Neuronal stem cell (in vitro differentiated cells): ENCODE measurements around the gene POMGNT1.

Source experiments
- DNase-seq: peaks from one replicate; pipeline ENCODE4 v3.0.0-alpha.2; 2013; ENCODE audit warnings: low spot score
- H2AFZ ChIP-seq: one replicate; pipeline ENCODE4 v1.6.1; 2013; ENCODE audit warnings: mild to moderate bottlenecking, low read length, inconsistent platforms
- H2AK5ac ChIP-seq: 2 replicates; pipeline ENCODE4 v1.6.1; 2013; ENCODE audit warnings: low read depth, mild to moderate bottlenecking, inconsistent platforms, low read length, moderate library complexity, mixed read lengths
- H2BK120ac ChIP-seq: 2 replicates; pipeline ENCODE4 v1.6.1; 2013; ENCODE audit warnings: low read depth, mild to moderate bottlenecking, inconsistent platforms, low read length, moderate library complexity, mixed read lengths
- H2BK12ac ChIP-seq: one replicate; pipeline ENCODE4 v1.6.1; 2013; ENCODE audit warnings: low read length, inconsistent platforms
- H2BK15ac ChIP-seq: 2 replicates; pipeline ENCODE4 v1.6.1; 2013; ENCODE audit warnings: mild to moderate bottlenecking, low read length, inconsistent platforms, mixed read lengths
- H2BK5ac ChIP-seq: one replicate; pipeline ENCODE4 v1.6.1; 2013; ENCODE audit warnings: inconsistent platforms, mild to moderate bottlenecking, low read length, moderate library complexity
- H3K14ac ChIP-seq: one replicate; pipeline ENCODE4 v1.6.1; 2013; ENCODE audit warnings: low read length, inconsistent platforms
- H3K18ac ChIP-seq: 2 replicates; pipeline ENCODE4 v1.6.1; 2013; ENCODE audit warnings: low read length, inconsistent platforms
- H3K23ac ChIP-seq: 2 replicates; pipeline ENCODE4 v1.6.1; 2013; ENCODE audit warnings: low read depth, mild to moderate bottlenecking, mixed read lengths, low read length, inconsistent platforms; ENCODE audit not compliant: poor library complexity
- H3K27ac ChIP-seq: replicated peaks from 3 replicates; pipeline ENCODE4 v1.5.1; 2013; ENCODE audit warnings: low read length, inconsistent platforms
- H3K27me3 ChIP-seq, 3 experiments: 2 replicates each; pipeline ENCODE4 v1.6.1; 2013; ENCODE audit warnings: low read length in 3 of 3, mild to moderate bottlenecking in 2 of 3, inconsistent platforms in 1 of 3, low read depth in 1 of 3, mixed read lengths in 1 of 3, moderate library complexity in 1 of 3; ENCODE audit not compliant: control insufficient read depth in 3 of 3, insufficient read depth in 3 of 3
- H3K36me3 ChIP-seq, 2 donors: replicated peaks in 1 of 2; 2 replicates each; pipeline ENCODE4 v1.6.1; 2013; ENCODE audit warnings: low read length in 2 of 2; ENCODE audit not compliant: control insufficient read depth in 2 of 2, insufficient read depth in 2 of 2
- H3K4ac ChIP-seq: 2 replicates; pipeline ENCODE4 v1.6.1; 2013; ENCODE audit warnings: inconsistent platforms, mild to moderate bottlenecking, low read length, moderate library complexity
- H3K4me1 ChIP-seq, 2 donors: 1 replicate in 1 of 2; 2 replicates in 1 of 2; pipeline ENCODE4 v1.6.1; 2013; ENCODE audit warnings: low read length in 2 of 2, low read depth in 1 of 2; ENCODE audit not compliant: control insufficient read depth in 2 of 2, insufficient read depth in 1 of 2
- H3K4me2 ChIP-seq: one replicate; pipeline ENCODE4 v1.6.1; 2013; ENCODE audit warnings: mild to moderate bottlenecking, low read length, inconsistent platforms; ENCODE audit not compliant: insufficient read depth, poor library complexity, severe bottlenecking
- H3K4me3 ChIP-seq, 2 donors: 2 replicates each; pipeline ENCODE4 v1.5.1; 2013; ENCODE audit warnings: low read length in 2 of 2, mild to moderate bottlenecking in 2 of 2, inconsistent platforms in 1 of 2, moderate library complexity in 1 of 2
- H3K79me1 ChIP-seq: one replicate; pipeline ENCODE4 v1.6.1; 2013; ENCODE audit warnings: low read depth, mild to moderate bottlenecking, inconsistent platforms, low read length, moderate library complexity
- H3K9ac ChIP-seq: one replicate; pipeline ENCODE4 v1.6.1; 2013; ENCODE audit warnings: mild to moderate bottlenecking, low read depth, low read length, inconsistent platforms; ENCODE audit not compliant: poor library complexity
- H3K9me3 ChIP-seq, 2 donors: replicated peaks in 1 of 2; 2 replicates each; pipeline versions ENCODE3 to v1.6.1; 2013; ENCODE audit warnings: low read length in 2 of 2, mild to moderate bottlenecking in 2 of 2, inconsistent platforms in 1 of 2, low read depth in 1 of 2, mixed read lengths in 1 of 2, moderate library complexity in 1 of 2; ENCODE audit not compliant: control insufficient read depth in 2 of 2, insufficient read depth in 1 of 2
- H4K8ac ChIP-seq: one replicate; pipeline ENCODE4 v1.6.1; 2013; ENCODE audit warnings: low read depth, mild to moderate bottlenecking, inconsistent platforms, low read length, moderate library complexity
- H4K91ac ChIP-seq: one replicate; pipeline ENCODE4 v1.6.1; 2013; ENCODE audit warnings: low read length, low read depth, mild to moderate bottlenecking, inconsistent platforms; ENCODE audit not compliant: poor library complexity
- WGBS, 2 donors: extraction: QIAGEN DNeasy Blood & Tissue Kit; methylation state at CpG; one replicate each; pipeline ENCODE4 v1.1.7; 2013; ENCODE audit warnings: missing lambda C conversion rate in 2 of 2, mixed read lengths in 1 of 2; ENCODE audit not compliant: insufficient read length in 2 of 2, insufficient replicate concordance in 1 of 2; ENCODE audit errors: extremely low coverage in 2 of 2; 5-methylcytosine and 5-hydroxymethylcytosine counted together

The POMGNT1 gene

GRCh38 chr1:46172321-46172720, 25.9 kb downstream of the POMGNT1 start:
- H3K36me3 ChIP-seq, result no peaks in the 10 kb centered on the region
- H3K4me1 ChIP-seq, result peaks cover 7 to 18% of the 10 kb centered on the region in 2 donors
- H2BK12ac ChIP-seq, result no peak overlapping the region
- H3K27me3 ChIP-seq, result peaks cover 0 to 31% (median 5%) of the 10 kb centered on the region in 3 experiments
- H3K23ac ChIP-seq, result no peak overlapping the region
- no peak overlapping the region for H3K27ac ChIP-seq
- no peaks in the 10 kb centered on the region for H3K9me3 ChIP-seq
- H3K18ac ChIP-seq, result no peak overlapping the region
- no peak overlapping the region for H3K4me3 ChIP-seq
- no peak overlapping the region for H3K9ac ChIP-seq
- no peak overlapping the region for H2BK5ac ChIP-seq
- no peak overlapping the region for H2BK15ac ChIP-seq
- H3K4me2 ChIP-seq, result no peak overlapping the region
- no peaks in the 10 kb centered on the region for H3K79me1 ChIP-seq
- H2AFZ ChIP-seq, result no peak overlapping the region
- H3K14ac ChIP-seq, result no peak overlapping the region
- H4K91ac ChIP-seq, result no peak overlapping the region
- WGBS, 2 donors, result no CpG with 5 or more reads among the region's 4 CpGs
- H2BK120ac ChIP-seq, result no peak overlapping the region
- no peak overlapping the region for H3K4ac ChIP-seq
- no peak for DNase-seq
- H4K8ac ChIP-seq, result no peak overlapping the region
- H2AK5ac ChIP-seq, result no peak overlapping the region

- Histone ChIP-seq H3K4ac (no peak overlapping the region), H3K14ac (peak overlapping the region; percentile 5), H2BK120ac (no peak overlapping the region), H3K18ac (peak overlapping the region; percentile 7), H3K4me1 (peaks cover 7 to 21% of the 10 kb centered on the region in 2 donors), H3K27ac (no peak overlapping the region), H2BK12ac (no peak overlapping the region), H3K79me1 (no peaks in the 10 kb centered on the region), H3K27me3 (peaks cover 0 to 33% (median 9%) of the 10 kb centered on the region in 3 experiments), H4K8ac (no peak overlapping the region), H3K4me2 (no peak overlapping the region), H2AFZ (no peak overlapping the region), H4K91ac (no peak overlapping the region), H3K9ac (no peak overlapping the region), H2BK5ac (peak overlapping the region; percentile 19), H3K36me3 (no peaks in the 10 kb centered on the region), H3K9me3 (no peaks in the 10 kb centered on the region), H3K4me3 (no peak overlapping the region), H2BK15ac (no peak overlapping the region), H2AK5ac (peak overlapping the region; percentile 11), H3K23ac (no peak overlapping the region)
- WGBS, 2 donors, result no CpG with 5 or more reads among the region's 6 CpGs
- DNase-seq, result no peak
These were observed 26.4 kb downstream of the POMGNT1 start for GRCh38 chr1:46171871-46172270.

GRCh38 chr1:46171351-46171750, 26.9 kb downstream of the POMGNT1 start:
- H3K4me1 ChIP-seq, result peaks cover 7 to 25% of the 10 kb centered on the region in 2 donors
- H3K27me3 ChIP-seq, result peaks cover 0 to 37% (median 14%) of the 10 kb centered on the region in 3 experiments
- H3K23ac ChIP-seq, result no peak overlapping the region
- H2BK15ac ChIP-seq, result peak overlapping the region; percentile 56
- no peak for DNase-seq
- no peak overlapping the region for H2AFZ ChIP-seq
- peak overlapping the region; percentile 11 for H2AK5ac ChIP-seq
- no peak overlapping the region for H4K91ac ChIP-seq
- no peak overlapping the region for H3K4me2 ChIP-seq
- no peak overlapping the region for H3K14ac ChIP-seq
- H3K36me3 ChIP-seq, result no peaks in the 10 kb centered on the region
- H2BK5ac ChIP-seq, result peak overlapping the region; percentile 19
- H4K8ac ChIP-seq, result no peak overlapping the region
- no peak overlapping the region for H3K27ac ChIP-seq
- no peaks in the 10 kb centered on the region for H3K79me1 ChIP-seq
- no peaks in the 10 kb centered on the region for H3K9me3 ChIP-seq
- peak overlapping the region; percentile 4 for H2BK12ac ChIP-seq
- no peak overlapping the region for H3K4me3 ChIP-seq
- H3K4ac ChIP-seq, result no peak overlapping the region
- H3K9ac ChIP-seq, result no peak overlapping the region
- H2BK120ac ChIP-seq, result no peak overlapping the region
- H3K18ac ChIP-seq, result no peak overlapping the region
- no CpG with 5 or more reads among the region's 8 CpGs for WGBS, 2 donors

GRCh38 chr1:46169811-46170454, 28.3 kb downstream of the POMGNT1 start:
- Histone ChIP-seq H3K36me3 (no peaks in the 10 kb centered on the region), H2AFZ (no peak overlapping the region), H2BK5ac (no peak overlapping the region), H2BK15ac (no peak overlapping the region), H3K27ac (no peak overlapping the region), H3K4ac (no peak overlapping the region), H3K27me3 (peaks cover 0 to 39% (median 15%) of the 10 kb centered on the region in 3 experiments), H4K8ac (no peak overlapping the region), H3K18ac (no peak overlapping the region), H2BK120ac (no peak overlapping the region), H3K4me2 (no peak overlapping the region), H3K14ac (no peak overlapping the region), H3K9ac (no peak overlapping the region), H3K23ac (no peak overlapping the region), H2BK12ac (no peak overlapping the region), H3K4me3 (no peak overlapping the region), H4K91ac (no peak overlapping the region), H2AK5ac (no peak overlapping the region), H3K9me3 (no peaks in the 10 kb centered on the region), H3K79me1 (no peaks in the 10 kb centered on the region), H3K4me1 (peaks cover 7 to 23% of the 10 kb centered on the region in 2 donors)
- DNase-seq, result no peak
- no CpG with 5 or more reads among the region's 3 CpGs for WGBS, 2 donors
